ENCODE measurements around the gene MRRF.
A peak's percentile ranks its signal among the peaks of the same experiment; 100 is the strongest.
"Not testable (repeated sequence)": the region's sequence is repeated elsewhere in the genome, so short reads cannot be mapped to it uniquely, and the experiment has no call there.

Gene MRRF

GRCh38 chr9:122318284-122318683 lies 53.6 kb downstream of the MRRF start:
- Histone ChIP-seq H3K27me3 (ENCODE audit: low read depth, low read length) (no peaks in the 10 kb centered on the region), H3K4me3 (ENCODE audit: low read depth in 1 of 2, low read length in 2 of 2) (peak overlapping the region in 1 of 2 donors; percentile 21), H3K4me1 (ENCODE audit: control insufficient read depth in 1 of 2, insufficient read depth in 2 of 2, low read length in 2 of 2) (peaks cover 0 to 32% of the 10 kb centered on the region in 2 donors), H3K9me3 (ENCODE audit: control insufficient read depth in 1 of 2, low read length in 2 of 2) (no peaks in the 10 kb centered on the region), H3K36me3 (ENCODE audit: control insufficient read depth in 1 of 2, insufficient read depth in 2 of 2, low read length in 2 of 2) (peaks cover 20 to 27% of the 10 kb centered on the region in 2 donors), H3K27ac (ENCODE audit: low read length) (peak overlapping the region; percentile 27)

GRCh38 chr9:122320413-122320881 lies 55.8 kb downstream of the MRRF start:
- H3K27ac ChIP-seq (ENCODE audit: low read length) = no peak overlapping the region
- no peaks in the 10 kb centered on the region for H3K27me3 ChIP-seq (ENCODE audit: low read depth, low read length)
- H3K4me3 ChIP-seq (ENCODE audit: low read depth in 1 of 2, low read length in 2 of 2) = no peak overlapping the region
- no peaks in the 10 kb centered on the region for H3K9me3 ChIP-seq (ENCODE audit: control insufficient read depth in 1 of 2, low read length in 2 of 2)
- H3K4me1 ChIP-seq (ENCODE audit: control insufficient read depth in 1 of 2, insufficient read depth in 2 of 2, low read length in 2 of 2) = peaks cover 5 to 44% of the 10 kb centered on the region in 2 donors
- H3K36me3 ChIP-seq (ENCODE audit: control insufficient read depth in 1 of 2, insufficient read depth in 2 of 2, low read length in 2 of 2) = peaks cover 6 to 23% of the 10 kb centered on the region in 2 donors

- H3K4me3 ChIP-seq (ENCODE audit: low read depth in 1 of 2, low read length in 2 of 2) = no peak overlapping the region
- H3K9me3 ChIP-seq (ENCODE audit: control insufficient read depth in 1 of 2, low read length in 2 of 2) = no peaks in the 10 kb centered on the region
- H3K36me3 ChIP-seq (ENCODE audit: control insufficient read depth in 1 of 2, insufficient read depth in 2 of 2, low read length in 2 of 2) = peaks cover 6 to 23% of the 10 kb centered on the region in 2 donors
- no peak overlapping the region for H3K27ac ChIP-seq (ENCODE audit: low read length)
- H3K4me1 ChIP-seq (ENCODE audit: control insufficient read depth in 1 of 2, insufficient read depth in 2 of 2, low read length in 2 of 2) = peaks cover 5 to 50% of the 10 kb centered on the region in 2 donors
- H3K27me3 ChIP-seq (ENCODE audit: low read depth, low read length) = no peaks in the 10 kb centered on the region
Observed at GRCh38 chr9:122322553-122322952, 57.9 kb downstream of the MRRF start.

- not testable (repeated sequence) for H3K4me3 ChIP-seq (ENCODE audit: low read depth in 1 of 2, low read length in 2 of 2); H3K27ac ChIP-seq (ENCODE audit: low read length); H3K9me3 ChIP-seq (ENCODE audit: control insufficient read depth in 1 of 2, low read length in 2 of 2); H3K27me3 ChIP-seq (ENCODE audit: low read depth, low read length)
- H3K36me3 ChIP-seq (ENCODE audit: control insufficient read depth in 1 of 2, insufficient read depth in 2 of 2, low read length in 2 of 2) = peaks cover 9 to 23% of the 10 kb centered on the region in 2 donors
- H3K4me1 ChIP-seq (ENCODE audit: control insufficient read depth in 1 of 2, insufficient read depth in 2 of 2, low read length in 2 of 2) = peaks cover 5 to 41% of the 10 kb centered on the region in 2 donors
Observed at GRCh38 chr9:122324665-122325064, 60.0 kb downstream of the MRRF start.

GRCh38 chr9:122325124-122325523 lies 60.4 kb downstream of the MRRF start:
- peaks cover 5 to 40% of the 10 kb centered on the region in 2 donors for H3K4me1 ChIP-seq (ENCODE audit: control insufficient read depth in 1 of 2, insufficient read depth in 2 of 2, low read length in 2 of 2)
- no peak overlapping the region for H3K27ac ChIP-seq (ENCODE audit: low read length)
- no peaks in the 10 kb centered on the region for H3K9me3 ChIP-seq (ENCODE audit: control insufficient read depth in 1 of 2, low read length in 2 of 2)
- H3K36me3 ChIP-seq (ENCODE audit: control insufficient read depth in 1 of 2, insufficient read depth in 2 of 2, low read length in 2 of 2) = peaks cover 11 to 23% of the 10 kb centered on the region in 2 donors
- H3K27me3 ChIP-seq (ENCODE audit: low read depth, low read length) = no peaks in the 10 kb centered on the region
- no peak overlapping the region for H3K4me3 ChIP-seq (ENCODE audit: low read depth in 1 of 2, low read length in 2 of 2)

- Histone ChIP-seq H3K4me1 (ENCODE audit: control insufficient read depth in 1 of 2, insufficient read depth in 2 of 2, low read length in 2 of 2) (peaks cover 5 to 23% of the 10 kb centered on the region in 2 donors), H3K27me3 (ENCODE audit: low read depth, low read length) (no peaks in the 10 kb centered on the region), H3K27ac (ENCODE audit: low read length) (no peak overlapping the region), H3K4me3 (ENCODE audit: low read depth in 1 of 2, low read length in 2 of 2) (no peak overlapping the region), H3K36me3 (ENCODE audit: control insufficient read depth in 1 of 2, insufficient read depth in 2 of 2, low read length in 2 of 2) (peaks cover 11 to 19% of the 10 kb centered on the region in 2 donors), H3K9me3 (ENCODE audit: control insufficient read depth in 1 of 2, low read length in 2 of 2) (no peaks in the 10 kb centered on the region)
Observed at GRCh38 chr9:122327175-122327574, 62.5 kb downstream of the MRRF start.

GRCh38 chr9:122329597-122329996 lies 64.9 kb downstream of the MRRF start:
- Histone ChIP-seq H3K4me3 (ENCODE audit: low read depth in 1 of 2, low read length in 2 of 2) (no peak overlapping the region), H3K27ac (ENCODE audit: low read length) (no peak overlapping the region), H3K36me3 (ENCODE audit: control insufficient read depth in 1 of 2, insufficient read depth in 2 of 2, low read length in 2 of 2) (peaks cover 0 to 6% of the 10 kb centered on the region in 2 donors), H3K27me3 (ENCODE audit: low read depth, low read length) (no peaks in the 10 kb centered on the region), H3K9me3 (ENCODE audit: control insufficient read depth in 1 of 2, low read length in 2 of 2) (no peaks in the 10 kb centered on the region), H3K4me1 (ENCODE audit: control insufficient read depth in 1 of 2, insufficient read depth in 2 of 2, low read length in 2 of 2) (peaks cover 5 to 14% of the 10 kb centered on the region in 2 donors)

GRCh38 chr9:122330466-122330865 lies 65.8 kb downstream of the MRRF start:
- not testable (repeated sequence) for H3K9me3 ChIP-seq (ENCODE audit: control insufficient read depth in 1 of 2, low read length in 2 of 2); H3K4me1 ChIP-seq (ENCODE audit: control insufficient read depth in 1 of 2, insufficient read depth in 2 of 2, low read length in 2 of 2); H3K27ac ChIP-seq (ENCODE audit: low read length); H3K36me3 ChIP-seq (ENCODE audit: control insufficient read depth in 1 of 2, insufficient read depth in 2 of 2, low read length in 2 of 2); H3K4me3 ChIP-seq (ENCODE audit: low read depth in 1 of 2, low read length in 2 of 2); H3K27me3 ChIP-seq (ENCODE audit: low read depth, low read length)

GRCh38 chr9:122331523-122331927 lies 66.8 kb downstream of the MRRF start:
- Histone ChIP-seq H3K4me3 (ENCODE audit: low read depth in 1 of 2, low read length in 2 of 2) (no peak overlapping the region), H3K27me3 (ENCODE audit: low read depth, low read length) (no peaks in the 10 kb centered on the region), H3K27ac (ENCODE audit: low read length) (no peak overlapping the region), H3K4me1 (ENCODE audit: control insufficient read depth in 1 of 2, insufficient read depth in 2 of 2, low read length in 2 of 2) (no peaks in the 10 kb centered on the region), H3K36me3 (ENCODE audit: control insufficient read depth in 1 of 2, insufficient read depth in 2 of 2, low read length in 2 of 2) (peaks cover 0 to 6% of the 10 kb centered on the region in 2 donors), H3K9me3 (ENCODE audit: control insufficient read depth in 1 of 2, low read length in 2 of 2) (no peaks in the 10 kb centered on the region)

- Histone ChIP-seq H3K36me3 (ENCODE audit: control insufficient read depth in 1 of 2, insufficient read depth in 2 of 2, low read length in 2 of 2) (peaks cover 0 to 6% of the 10 kb centered on the region in 2 donors), H3K27ac (ENCODE audit: low read length) (no peak overlapping the region), H3K4me1 (ENCODE audit: control insufficient read depth in 1 of 2, insufficient read depth in 2 of 2, low read length in 2 of 2) (no peaks in the 10 kb centered on the region), H3K27me3 (ENCODE audit: low read depth, low read length) (no peaks in the 10 kb centered on the region), H3K4me3 (ENCODE audit: low read depth in 1 of 2, low read length in 2 of 2) (no peak overlapping the region), H3K9me3 (ENCODE audit: control insufficient read depth in 1 of 2, low read length in 2 of 2) (no peaks in the 10 kb centered on the region)
Observed at GRCh38 chr9:122332083-122332482, 67.4 kb downstream of the MRRF start.

- Histone ChIP-seq H3K9me3 (ENCODE audit: control insufficient read depth in 1 of 2, low read length in 2 of 2) (no peaks in the 10 kb centered on the region), H3K27me3 (ENCODE audit: low read depth, low read length) (no peaks in the 10 kb centered on the region), H3K27ac (ENCODE audit: low read length) (no peak overlapping the region), H3K4me3 (ENCODE audit: low read depth in 1 of 2, low read length in 2 of 2) (no peak overlapping the region), H3K36me3 (ENCODE audit: control insufficient read depth in 1 of 2, insufficient read depth in 2 of 2, low read length in 2 of 2) (peaks cover 0 to 6% of the 10 kb centered on the region in 2 donors), H3K4me1 (ENCODE audit: control insufficient read depth in 1 of 2, insufficient read depth in 2 of 2, low read length in 2 of 2) (no peaks in the 10 kb centered on the region)
Observed at GRCh38 chr9:122332644-122333043, 68.0 kb downstream of the MRRF start.

GRCh38 chr9:122333169-122333808 lies 68.6 kb downstream of the MRRF start:
- no peak overlapping the region for H3K4me3 ChIP-seq (ENCODE audit: low read depth in 1 of 2, low read length in 2 of 2)
- no peaks in the 10 kb centered on the region for H3K27me3 ChIP-seq (ENCODE audit: low read depth, low read length)
- no peaks in the 10 kb centered on the region for H3K9me3 ChIP-seq (ENCODE audit: control insufficient read depth in 1 of 2, low read length in 2 of 2)
- peaks cover 0 to 6% of the 10 kb centered on the region in 2 donors for H3K36me3 ChIP-seq (ENCODE audit: control insufficient read depth in 1 of 2, insufficient read depth in 2 of 2, low read length in 2 of 2)
- H3K4me1 ChIP-seq (ENCODE audit: control insufficient read depth in 1 of 2, insufficient read depth in 2 of 2, low read length in 2 of 2) = no peaks in the 10 kb centered on the region
- H3K27ac ChIP-seq (ENCODE audit: low read length) = no peak overlapping the region
